IMR-90 (cell line): ENCODE results near the gene MSLN. TPM values are rescaled to one million over a fixed set of nuclear protein-coding genes. Genes with fewer than 3 reads are reported as not detected.

Source experiments
- ATAC-seq: fragments of 200-7000 bp; cut with Tn5 transposase; 2 replicates; pipeline ENCODE4 v1.9.1; 2020; ENCODE audit warnings: low read depth, mild to moderate bottlenecking, moderate library complexity
- BruUV-seq: library from RNA; stranded (reverse); fragments of 400-500 nt; replicated peaks from 2 replicates; lab custom pipeline; 2021; lab: Mats Ljungman, UMichigan
- CTCF ChIA-PET: fragments of 300-600 bp; formaldehyde crosslinking; extraction: SDS; loops from one replicate; lab custom pipeline; 2021; ENCODE audit warnings: antibody characterized with exemption; lab: Yijun Ruan, JAX
- POLR2A ChIA-PET: fragments of 300-600 bp; sonication (Branson Sonifier 250); formaldehyde crosslinking; loops from one replicate; lab custom pipeline; 2022; ENCODE audit warnings: antibody characterized with exemption; ENCODE audit not compliant: unreplicated experiment; lab: Charles Lee
- DNase-seq: peaks from one replicate; pipeline ENCODE4 v3.0.0; 2013
- H2AFZ ChIP-seq: replicated peaks from 2 replicates; pipeline ENCODE3; 2013; ENCODE audit warnings: low read length, mild to moderate bottlenecking; ENCODE audit not compliant: poor library complexity
- H2AK5ac ChIP-seq: 2 replicates; pipeline ENCODE4 v1.6.1; 2013; ENCODE audit warnings: low read depth, low read length, inconsistent platforms
- H2AK9ac ChIP-seq: replicated peaks from 2 replicates; pipeline ENCODE3; 2013; ENCODE audit warnings: mild to moderate bottlenecking, low read depth, low read length, moderate library complexity; ENCODE audit not compliant: poor library complexity
- H2BK120ac ChIP-seq: 2 replicates; pipeline ENCODE4 v1.6.1; 2013; ENCODE audit warnings: low read depth, low read length, inconsistent platforms
- H2BK15ac ChIP-seq: 3 replicates; pipeline ENCODE4 v1.6.1; 2013; ENCODE audit warnings: low read depth, low read length, inconsistent platforms
- H2BK20ac ChIP-seq: 2 replicates; pipeline ENCODE4 v1.6.1; 2013; ENCODE audit warnings: low read depth, mild to moderate bottlenecking, inconsistent platforms, low read length, moderate library complexity
- H2BK5ac ChIP-seq: 2 replicates; pipeline ENCODE4 v1.6.1; 2013; ENCODE audit warnings: mild to moderate bottlenecking, low read depth, low read length, inconsistent platforms; ENCODE audit not compliant: poor library complexity, severe bottlenecking
- H3K14ac ChIP-seq: replicated peaks from 2 replicates; pipeline ENCODE4 v1.6.1; 2013; ENCODE audit warnings: low read depth, low read length, inconsistent platforms
- H3K18ac ChIP-seq: 2 replicates; pipeline ENCODE4 v1.6.1; 2013; ENCODE audit warnings: low read depth, low read length, control low read depth
- H3K23ac ChIP-seq: 2 replicates; pipeline ENCODE4 v1.6.1; 2013; ENCODE audit warnings: low read depth, low read length, inconsistent platforms
- H3K27ac ChIP-seq: 2 replicates; pipeline ENCODE4 v1.5.1; 2013; ENCODE audit warnings: mild to moderate bottlenecking, control low read depth, low read length; ENCODE audit not compliant: insufficient read depth
- H3K27me3 ChIP-seq: 2 replicates; pipeline ENCODE4 v1.6.1; 2013; ENCODE audit warnings: low read length; ENCODE audit not compliant: control insufficient read depth, insufficient read depth
- H3K36me3 ChIP-seq: 2 replicates; pipeline ENCODE4 v1.6.1; 2013; ENCODE audit warnings: low read length, mixed read lengths; ENCODE audit not compliant: control insufficient read depth, insufficient read depth
- H3K4ac ChIP-seq: 2 replicates; pipeline ENCODE4 v1.6.1; 2013; ENCODE audit warnings: low read depth, low read length, inconsistent platforms
- H3K4me1 ChIP-seq: 2 replicates; pipeline ENCODE4 v1.6.1; 2013; ENCODE audit warnings: low read length, mixed read lengths; ENCODE audit not compliant: control insufficient read depth, insufficient read depth
- H3K4me2 ChIP-seq: 2 replicates; pipeline ENCODE4 v1.6.1; 2013; ENCODE audit warnings: low read depth, mild to moderate bottlenecking, control low read depth, low read length, moderate library complexity
- H3K4me3 ChIP-seq: 2 replicates; pipeline ENCODE4 v1.5.1; 2013; ENCODE audit warnings: low read depth, mild to moderate bottlenecking, control low read depth, low read length, moderate library complexity; ENCODE audit not compliant: insufficient read depth
- H3K56ac ChIP-seq: 2 replicates; pipeline ENCODE4 v1.6.1; 2013; ENCODE audit warnings: low read length, inconsistent platforms; ENCODE audit not compliant: insufficient read depth; ENCODE audit errors: extremely low read depth
- H3K79me1 ChIP-seq, 2 experiments: 2 replicates each; pipeline ENCODE4 v1.6.1; 2013; ENCODE audit warnings: low read length in 2 of 2, inconsistent platforms in 1 of 2, low read depth in 1 of 2
- H3K9ac ChIP-seq: 2 replicates; pipeline ENCODE4 v1.6.1; 2013; ENCODE audit warnings: low read depth, low read length, control low read depth
- H3K9me1 ChIP-seq: 2 replicates; pipeline ENCODE4 v1.6.1; 2013; ENCODE audit warnings: low read length, inconsistent platforms; ENCODE audit not compliant: insufficient read depth
- H3K9me3 ChIP-seq: 2 replicates; pipeline ENCODE4 v1.6.1; 2013; ENCODE audit warnings: low read length; ENCODE audit not compliant: control insufficient read depth, insufficient read depth
- H4K20me1 ChIP-seq: 2 replicates; pipeline ENCODE4 v1.6.1; 2013; ENCODE audit warnings: low read length, inconsistent platforms; ENCODE audit not compliant: insufficient read depth
- H4K5ac ChIP-seq: 2 replicates; pipeline ENCODE4 v1.6.1; 2013; ENCODE audit warnings: mild to moderate bottlenecking, low read depth, low read length, control low read depth
- H4K8ac ChIP-seq, 2 experiments: 2 replicates each; pipeline ENCODE4 v1.6.1; 2013; ENCODE audit warnings: low read depth in 2 of 2, low read length in 2 of 2, control low read depth in 1 of 2, inconsistent platforms in 1 of 2
- H4K91ac ChIP-seq: 2 replicates; pipeline ENCODE4 v1.6.1; 2013; ENCODE audit warnings: low read depth, low read length, inconsistent platforms; ENCODE audit not compliant: insufficient read depth
- BHLHE40 ChIP-seq: fragments of 150-350 bp; IDR thresholded peaks from 2 replicates; pipeline ENCODE4 v1.6.1; 2016; ENCODE audit warnings: mild to moderate bottlenecking, low read depth, low read length
- CEBPB ChIP-seq: IDR thresholded peaks from 2 replicates; pipeline ENCODE4 v1.6.1; 2012; ENCODE audit warnings: low read depth, low read length, improper control_type of control experiment
- CHD1 ChIP-seq: IDR thresholded peaks from 2 replicates; pipeline ENCODE4 v1.6.1; 2012; ENCODE audit warnings: low read depth, low read length, improper control_type of control experiment
- FOS ChIP-seq: fragments of 150-350 bp; IDR thresholded peaks from 2 replicates; pipeline ENCODE4 v1.6.1; 2016; ENCODE audit warnings: low read depth, low read length
- MAFK ChIP-seq: IDR thresholded peaks from 2 replicates; pipeline ENCODE4 v1.6.1; 2012; ENCODE audit warnings: low read depth, low read length, improper control_type of control experiment
- MAZ ChIP-seq: IDR thresholded peaks from 2 replicates; pipeline ENCODE4 v1.6.1; 2012; ENCODE audit warnings: low read depth, mild to moderate bottlenecking, low read length, improper control_type of control experiment, moderate library complexity, borderline replicate concordance
- MXI1 ChIP-seq: IDR thresholded peaks from 2 replicates; pipeline ENCODE4 v1.6.1; 2012; ENCODE audit warnings: low read depth, mild to moderate bottlenecking, low read length, moderate library complexity, borderline replicate concordance
- NFE2L2 ChIP-seq: fragments of 150-350 bp; IDR thresholded peaks from 2 replicates; pipeline ENCODE4 v1.6.1; 2016; ENCODE audit warnings: low read depth, mild to moderate bottlenecking, low read length
- POLR2A ChIP-seq: IDR thresholded peaks from 2 replicates; pipeline ENCODE4 v1.6.1; 2012; ENCODE audit warnings: mild to moderate bottlenecking, low read depth, low read length
- RAD21 ChIP-seq: IDR thresholded peaks from 2 replicates; pipeline ENCODE4 v1.6.1; 2012; ENCODE audit warnings: low read length, improper control_type of control experiment
- RCOR1 ChIP-seq: IDR thresholded peaks from 2 replicates; pipeline ENCODE4 v1.6.1; 2012; ENCODE audit warnings: mild to moderate bottlenecking, low read length, improper control_type of control experiment; ENCODE audit not compliant: insufficient replicate concordance
- SMC3 ChIP-seq: fragments of 150-350 bp; IDR thresholded peaks from 2 replicates; pipeline ENCODE4 v1.6.1; 2016; ENCODE audit warnings: low read depth, mild to moderate bottlenecking, antibody characterized with exemption, low read length, moderate library complexity
- WGBS, 2 experiments: methylation state at CpG; one replicate each; pipeline versions ENCODE4 v1.1.5 to v1.1.7; 2013; ENCODE audit warnings: missing lambda C conversion rate in 2 of 2; ENCODE audit not compliant: insufficient read length in 1 of 2; ENCODE audit errors: extremely low coverage in 2 of 2; 5-methylcytosine and 5-hydroxymethylcytosine counted together
- dilution Hi-C: fragments of 300-500 bp; cut with HindIII; formaldehyde crosslinking; loops from one replicate; pipeline ENCODE4 v1.14.3; 2018; ENCODE audit warnings: low sequenced_read_pairs; ENCODE audit not compliant: unreplicated experiment
- in situ Hi-C: fragments of 300-500 bp; cut with MboI; formaldehyde crosslinking; loops from 3 replicates; pipeline ENCODE4 v1.14.3; 2019; ENCODE audit warnings: low sequenced_read_pairs, inconsistent platforms, mixed read lengths
- intact Hi-C: fragments of 100-400 bp; cut with micrococcal nuclease; formaldehyde crosslinking; loops from 2 replicates; pipeline ENCODE4 v1.10.0; 2022
- polyA plus RNA-seq, 3 experiments: library from polyadenylated mRNA; depleted of rRNA; stranded (reverse); fragments of >200 nt; gene quantifications; 2 replicates each; pipeline ENCODE4 v1.2.3, GENCODE V29; 2012; ENCODE audit warnings: low replicate concordance in 1 of 3
- total RNA-seq: library from RNA; depleted of rRNA; stranded (reverse); fragments of >200 nt; gene quantifications from 2 replicates; pipeline ENCODE4 v1.2.3, GENCODE V29; 2012
- TF ChIP-seq, protein P1 (sequence below): conservative IDR thresholded peaks from 2 replicates; pipeline ENCODE4 v1.5.1; 2012; ENCODE audit warnings: mild to moderate bottlenecking, low read depth, low read length, improper control_type of control experiment
- TF ChIP-seq, protein P2 (sequence below): fragments of 150-350 bp; IDR thresholded peaks from 2 replicates; pipeline ENCODE4 v1.6.1; 2017; ENCODE audit warnings: mild to moderate bottlenecking, antibody characterized with exemption, low read length, low read depth
- TF ChIP-seq, protein P3 (sequence below): fragments of 150-350 bp; IDR thresholded peaks from 2 replicates; pipeline ENCODE4 v1.6.1; 2016; ENCODE audit warnings: low read depth, mild to moderate bottlenecking, low read length, moderate library complexity, borderline replicate concordance

MSLN gene
- total and polyA plus RNA-seq, 2 of the 4 experiments (the other 2 are of a cell fraction): 0.14 TPM; not detected in 1

DNA sequence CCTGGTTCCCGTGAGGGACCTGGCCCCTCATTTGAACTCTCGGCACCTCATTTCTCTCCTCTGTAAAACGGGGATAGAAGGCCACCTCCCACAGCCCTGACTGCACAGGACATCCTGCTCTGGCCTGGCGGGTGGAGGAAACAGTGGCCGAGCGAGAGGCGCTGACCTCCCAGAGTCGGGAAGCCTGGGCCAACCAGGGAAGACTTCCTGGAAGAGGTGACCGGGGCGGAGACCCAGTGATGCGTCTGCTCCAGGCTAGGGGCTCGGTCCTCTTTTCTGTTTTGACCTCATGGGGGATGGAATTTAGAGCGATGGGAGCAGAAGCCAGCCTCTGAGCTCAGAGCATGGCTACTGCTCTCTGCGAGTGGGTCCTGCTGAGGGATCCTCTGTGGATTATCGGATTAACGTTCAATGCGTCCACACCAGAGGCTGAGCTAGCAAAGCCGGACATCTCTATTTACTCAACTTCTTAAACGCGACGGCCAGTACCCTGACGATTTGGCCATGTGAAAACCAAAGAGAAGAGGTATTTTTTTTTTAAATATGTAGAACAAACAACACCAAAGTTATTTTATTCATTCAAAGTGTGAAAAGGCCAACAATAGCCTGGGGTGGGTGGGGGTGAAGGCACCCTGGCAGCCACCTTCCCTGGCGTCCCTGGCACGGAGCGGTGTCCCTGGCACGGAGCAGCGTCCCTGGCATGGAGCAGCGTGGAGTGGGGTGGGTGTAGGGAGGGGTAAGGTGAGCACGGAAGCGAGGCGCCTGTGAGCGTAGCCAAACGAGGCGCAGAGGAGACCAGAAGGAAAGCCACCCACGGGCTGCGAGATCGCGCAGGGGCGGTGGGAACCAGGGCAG lies 9.2 kb upstream of the MSLN start:
- Histone ChIP-seq H4K8ac (no peak overlapping the region), H2AK9ac (no peak overlapping the region), H3K4me2 (no peak overlapping the region)
- TF ChIP-seq RAD21: no peak
- TF ChIP-seq, protein P1, sequence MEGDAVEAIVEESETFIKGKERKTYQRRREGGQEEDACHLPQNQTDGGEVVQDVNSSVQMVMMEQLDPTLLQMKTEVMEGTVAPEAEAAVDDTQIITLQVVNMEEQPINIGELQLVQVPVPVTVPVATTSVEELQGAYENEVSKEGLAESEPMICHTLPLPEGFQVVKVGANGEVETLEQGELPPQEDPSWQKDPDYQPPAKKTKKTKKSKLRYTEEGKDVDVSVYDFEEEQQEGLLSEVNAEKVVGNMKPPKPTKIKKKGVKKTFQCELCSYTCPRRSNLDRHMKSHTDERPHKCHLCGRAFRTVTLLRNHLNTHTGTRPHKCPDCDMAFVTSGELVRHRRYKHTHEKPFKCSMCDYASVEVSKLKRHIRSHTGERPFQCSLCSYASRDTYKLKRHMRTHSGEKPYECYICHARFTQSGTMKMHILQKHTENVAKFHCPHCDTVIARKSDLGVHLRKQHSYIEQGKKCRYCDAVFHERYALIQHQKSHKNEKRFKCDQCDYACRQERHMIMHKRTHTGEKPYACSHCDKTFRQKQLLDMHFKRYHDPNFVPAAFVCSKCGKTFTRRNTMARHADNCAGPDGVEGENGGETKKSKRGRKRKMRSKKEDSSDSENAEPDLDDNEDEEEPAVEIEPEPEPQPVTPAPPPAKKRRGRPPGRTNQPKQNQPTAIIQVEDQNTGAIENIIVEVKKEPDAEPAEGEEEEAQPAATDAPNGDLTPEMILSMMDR: no peak
- no peak for TF ChIP-seq POLR2A
- no peak for TF ChIP-seq RCOR1
- no peak for TF ChIP-seq SMC3
- no peak for TF ChIP-seq MXI1
- TF ChIP-seq CEBPB: no peak
- TF ChIP-seq, protein P2, sequence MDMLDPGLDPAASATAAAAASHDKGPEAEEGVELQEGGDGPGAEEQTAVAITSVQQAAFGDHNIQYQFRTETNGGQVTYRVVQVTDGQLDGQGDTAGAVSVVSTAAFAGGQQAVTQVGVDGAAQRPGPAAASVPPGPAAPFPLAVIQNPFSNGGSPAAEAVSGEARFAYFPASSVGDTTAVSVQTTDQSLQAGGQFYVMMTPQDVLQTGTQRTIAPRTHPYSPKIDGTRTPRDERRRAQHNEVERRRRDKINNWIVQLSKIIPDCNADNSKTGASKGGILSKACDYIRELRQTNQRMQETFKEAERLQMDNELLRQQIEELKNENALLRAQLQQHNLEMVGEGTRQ: no peak
- TF ChIP-seq MAFK: no peak
- no peak for TF ChIP-seq BHLHE40
- TF ChIP-seq CHD1: no peak
- no peak for TF ChIP-seq FOS
- TF ChIP-seq MAZ: no peak
- no peak for TF ChIP-seq NFE2L2
- TF ChIP-seq, protein P3, sequence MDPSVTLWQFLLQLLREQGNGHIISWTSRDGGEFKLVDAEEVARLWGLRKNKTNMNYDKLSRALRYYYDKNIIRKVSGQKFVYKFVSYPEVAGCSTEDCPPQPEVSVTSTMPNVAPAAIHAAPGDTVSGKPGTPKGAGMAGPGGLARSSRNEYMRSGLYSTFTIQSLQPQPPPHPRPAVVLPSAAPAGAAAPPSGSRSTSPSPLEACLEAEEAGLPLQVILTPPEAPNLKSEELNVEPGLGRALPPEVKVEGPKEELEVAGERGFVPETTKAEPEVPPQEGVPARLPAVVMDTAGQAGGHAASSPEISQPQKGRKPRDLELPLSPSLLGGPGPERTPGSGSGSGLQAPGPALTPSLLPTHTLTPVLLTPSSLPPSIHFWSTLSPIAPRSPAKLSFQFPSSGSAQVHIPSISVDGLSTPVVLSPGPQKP: no peak

More for the DNA sequence above, 9.2 kb upstream of the MSLN start:
- Histone ChIP-seq H4K91ac (no peak overlapping the region), H4K5ac (no peak overlapping the region), H3K9me1 (no peaks in the 10 kb centered on the region), H2BK15ac (no peak overlapping the region), H3K9ac (no peak overlapping the region), H3K23ac (no peak overlapping the region), H2AK5ac (no peak overlapping the region), H3K27ac (no peak overlapping the region), H3K18ac (no peak overlapping the region), H2BK120ac (no peak overlapping the region), H2BK20ac (no peak overlapping the region), H3K4ac (no peak overlapping the region), H3K56ac (no peak overlapping the region), H2AFZ (no peak overlapping the region), H3K79me1 (no peaks in the 10 kb centered on the region), H3K14ac (no peak overlapping the region), H4K20me1 (no peaks in the 10 kb centered on the region), H2BK5ac (no peak overlapping the region), H3K4me3 (no peak overlapping the region), H3K36me3 (no peaks in the 10 kb centered on the region), H3K9me3 (peaks cover 2% of the 10 kb centered on the region), H3K4me1 (no peaks in the 10 kb centered on the region), H3K27me3 (peaks cover 11% of the 10 kb centered on the region)
- WGBS, 2 experiments: 56% methylated on average over 15 of the region's 39 CpGs; no CpG with 5 or more reads in 1 of the 2 experiments
- ATAC-seq (no peak), DNase-seq (no peak)
- dilution Hi-C loops (no loop called here), in situ Hi-C loops (no loop called here), intact Hi-C loops (no loop called here)
- CTCF ChIA-PET: no interaction called here
- BruUV-seq: no TSS peak
- POLR2A ChIA-PET: no interaction called here
